GM18508 (cell line): Measurements from ENCODE around the gene LRRFIP2.

Experiments
- ATAC-seq: cut with Tn5 transposase; IDR thresholded peaks from one replicate; pipeline ENCODE4 v1.9.1; 2021; ENCODE audit warnings: moderate number of reproducible peaks; ENCODE audit not compliant: insufficient read depth, unreplicated experiment

Gene LRRFIP2

GRCh38 chr3:37194533-37194932 is 20.2 kb upstream of the LRRFIP2 start:
- no peak for ATAC-seq

- no peak for ATAC-seq
Observed at GRCh38 chr3:37190667-37191066, 16.3 kb upstream of the LRRFIP2 start.

- ATAC-seq = no peak
Observed at GRCh38 chr3:37189109-37189508, 14.7 kb upstream of the LRRFIP2 start.

GRCh38 chr3:37183976-37184375 is 9.6 kb upstream of the LRRFIP2 start:
- no peak for ATAC-seq

GRCh38 chr3:37183375-37183831 is 9.0 kb upstream of the LRRFIP2 start:
- ATAC-seq = no peak

- ATAC-seq = no peak
Observed at GRCh38 chr3:37182816-37183215, 8.4 kb upstream of the LRRFIP2 start.

- no peak for ATAC-seq
Observed at GRCh38 chr3:37181756-37182155, 7.4 kb upstream of the LRRFIP2 start.

GRCh38 chr3:37179144-37179967 is 5.0 kb upstream of the LRRFIP2 start:
- ATAC-seq = no peak

GRCh38 chr3:37173806-37174205 is 576 bp downstream of the LRRFIP2 start:
- ATAC-seq = no peak

- ATAC-seq = no peak
Observed at GRCh38 chr3:37171144-37171543, 3.2 kb downstream of the LRRFIP2 start.

GRCh38 chr3:37170513-37170912 is 3.9 kb downstream of the LRRFIP2 start:
- ATAC-seq = no peak

- ATAC-seq = no peak
Observed at GRCh38 chr3:37170060-37170459, 4.3 kb downstream of the LRRFIP2 start.

- no peak for ATAC-seq
Observed at GRCh38 chr3:37168896-37169295, 5.5 kb downstream of the LRRFIP2 start.

- ATAC-seq = no peak
Observed at GRCh38 chr3:37163262-37164015, 10.9 kb downstream of the LRRFIP2 start.

- ATAC-seq = peak; percentile 88
Observed at GRCh38 chr3:37162501-37163245, 11.7 kb downstream of the LRRFIP2 start.

GRCh38 chr3:37161351-37161750 is 13.0 kb downstream of the LRRFIP2 start:
- no peak for ATAC-seq

- ATAC-seq = no peak
Observed at GRCh38 chr3:37155782-37156181, 18.6 kb downstream of the LRRFIP2 start.

GRCh38 chr3:37154668-37155314 is 19.6 kb downstream of the LRRFIP2 start:
- no peak for ATAC-seq

GRCh38 chr3:37150621-37151020 is 23.8 kb downstream of the LRRFIP2 start:
- no peak for ATAC-seq

GRCh38 chr3:37149257-37149656 is 25.1 kb downstream of the LRRFIP2 start:
- no peak for ATAC-seq
